Hepatocyte (in vitro differentiated cells): ENCODE results near the gene GRN. TPM values are rescaled to one million over a fixed set of nuclear protein-coding genes. Genes with fewer than 3 reads are reported as not detected.

ENCODE experiments used
- DNase-seq: peaks from one replicate; pipeline ENCODE4 v3.0.0-alpha.2; 2016; ENCODE audit warnings: low spot score
- H2AFZ ChIP-seq: fragments of 200-600 bp; sonication (generic); 2 replicates; pipeline ENCODE4 v1.6.0; 2016; ENCODE audit warnings: antibody characterized with exemption, mild to moderate bottlenecking
- H3K27ac ChIP-seq: fragments of 200-600 bp; sonication (generic); 2 replicates; pipeline ENCODE4 v1.5.1; 2016; ENCODE audit warnings: mild to moderate bottlenecking
- H3K27me3 ChIP-seq: fragments of 200-600 bp; sonication (generic); 2 replicates; pipeline ENCODE4 v1.6.1; 2016
- H3K36me3 ChIP-seq: fragments of 200-600 bp; sonication (generic); replicated peaks from 2 replicates; pipeline ENCODE4 v1.5.1; 2016; ENCODE audit warnings: low read depth; ENCODE audit not compliant: insufficient read depth
- H3K4me1 ChIP-seq: fragments of 200-600 bp; sonication (generic); 2 replicates; pipeline ENCODE4 v1.5.1; 2016; ENCODE audit warnings: mild to moderate bottlenecking, moderate library complexity; ENCODE audit not compliant: insufficient read depth
- H3K4me2 ChIP-seq: fragments of 200-600 bp; sonication (generic); 2 replicates; pipeline ENCODE4 v1.6.0; 2016
- H3K4me3 ChIP-seq: fragments of 200-600 bp; sonication (generic); 2 replicates; pipeline ENCODE4 v1.5.1; 2016; ENCODE audit warnings: mild to moderate bottlenecking
- H3K79me2 ChIP-seq: fragments of 200-600 bp; sonication (generic); 2 replicates; pipeline ENCODE4 v1.6.0; 2017; ENCODE audit warnings: mild to moderate bottlenecking
- H3K9me2 ChIP-seq: fragments of 200-600 bp; sonication (generic); replicated peaks from 2 replicates; pipeline ENCODE4 v1.6.0; 2017; ENCODE audit warnings: mild to moderate bottlenecking; ENCODE audit not compliant: insufficient read depth
- H3K9me3 ChIP-seq: fragments of 200-600 bp; sonication (generic); 2 replicates; pipeline ENCODE4 v1.5.1; 2016; ENCODE audit warnings: low read depth, mild to moderate bottlenecking
- H4K20me1 ChIP-seq: fragments of 200-600 bp; sonication (generic); 2 replicates; pipeline ENCODE4 v1.6.0; 2016; ENCODE audit warnings: mild to moderate bottlenecking; ENCODE audit not compliant: insufficient read depth, poor library complexity, severe bottlenecking
- EZH2 ChIP-seq: fragments of 200-600 bp; sonication (generic); IDR thresholded peaks from 2 replicates; pipeline ENCODE4 v1.6.1; 2016; ENCODE audit warnings: antibody characterized with exemption, mild to moderate bottlenecking, borderline replicate concordance
- EZH2phosphoT487 ChIP-seq: fragments of 200-600 bp; sonication (generic); IDR thresholded peaks from one replicate; pipeline ENCODE4 v1.6.1; 2018; ENCODE audit warnings: antibody characterized with exemption, mild to moderate bottlenecking, low read depth, moderate library complexity; ENCODE audit not compliant: unreplicated experiment, severe bottlenecking
- WGBS: methylation state at CpG from one replicate; pipeline ENCODE4 v1.1.6; 2016; ENCODE audit warnings: low lambda C conversion rate; ENCODE audit errors: missing lambda C conversion rate; 5-methylcytosine and 5-hydroxymethylcytosine counted together
- polyA plus RNA-seq: library from polyadenylated mRNA; unstranded; fragments of >200 nt; fragmentation: Nextera tagmentation; extraction: Ambion mirVana; gene quantifications from 2 replicates; pipeline ENCODE4 v1.2.1, GENCODE V29; 2016
- total RNA-seq: library from RNA; depleted of rRNA; stranded (reverse); fragments of >200 nt; gene quantifications from 2 replicates; pipeline ENCODE4 v1.2.3, GENCODE V29; 2014
- TF ChIP-seq, protein P1 (sequence below): fragments of 200-600 bp; sonication (generic); IDR thresholded peaks from 2 replicates; pipeline ENCODE4 v1.5.1; 2016; ENCODE audit warnings: antibody characterized with exemption, mild to moderate bottlenecking; ENCODE audit not compliant: poor library complexity

Gene GRN
- total and polyA plus RNA-seq, 2 experiments from 2014 or later, result 299 to 785 TPM

GRCh38 chr17:44394833-44395232 is 49.7 kb downstream of the GRN start:
- no peaks in the 10 kb centered on the region for H3K36me3 ChIP-seq
- H3K27me3 ChIP-seq, result no peaks in the 10 kb centered on the region
- TF ChIP-seq EZH2phosphoT487 (no peak), EZH2 (no peak)
- TF ChIP-seq, protein P1, sequence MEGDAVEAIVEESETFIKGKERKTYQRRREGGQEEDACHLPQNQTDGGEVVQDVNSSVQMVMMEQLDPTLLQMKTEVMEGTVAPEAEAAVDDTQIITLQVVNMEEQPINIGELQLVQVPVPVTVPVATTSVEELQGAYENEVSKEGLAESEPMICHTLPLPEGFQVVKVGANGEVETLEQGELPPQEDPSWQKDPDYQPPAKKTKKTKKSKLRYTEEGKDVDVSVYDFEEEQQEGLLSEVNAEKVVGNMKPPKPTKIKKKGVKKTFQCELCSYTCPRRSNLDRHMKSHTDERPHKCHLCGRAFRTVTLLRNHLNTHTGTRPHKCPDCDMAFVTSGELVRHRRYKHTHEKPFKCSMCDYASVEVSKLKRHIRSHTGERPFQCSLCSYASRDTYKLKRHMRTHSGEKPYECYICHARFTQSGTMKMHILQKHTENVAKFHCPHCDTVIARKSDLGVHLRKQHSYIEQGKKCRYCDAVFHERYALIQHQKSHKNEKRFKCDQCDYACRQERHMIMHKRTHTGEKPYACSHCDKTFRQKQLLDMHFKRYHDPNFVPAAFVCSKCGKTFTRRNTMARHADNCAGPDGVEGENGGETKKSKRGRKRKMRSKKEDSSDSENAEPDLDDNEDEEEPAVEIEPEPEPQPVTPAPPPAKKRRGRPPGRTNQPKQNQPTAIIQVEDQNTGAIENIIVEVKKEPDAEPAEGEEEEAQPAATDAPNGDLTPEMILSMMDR, result no peak
- no peak overlapping the region for H2AFZ ChIP-seq
- no peaks in the 10 kb centered on the region for H3K79me2 ChIP-seq
- no peaks in the 10 kb centered on the region for H3K4me1 ChIP-seq
- WGBS, result 97% methylated on average over 2 of the region's 2 CpGs
- H4K20me1 ChIP-seq, result no peaks in the 10 kb centered on the region
- no peaks in the 10 kb centered on the region for H3K9me2 ChIP-seq
- no peak overlapping the region for H3K4me2 ChIP-seq
- no peak overlapping the region for H3K27ac ChIP-seq
- DNase-seq, result no peak
- no peak overlapping the region for H3K4me3 ChIP-seq
- H3K9me3 ChIP-seq, result no peaks in the 10 kb centered on the region

- Histone ChIP-seq H3K4me1 (no peaks in the 10 kb centered on the region), H3K79me2 (no peaks in the 10 kb centered on the region), H3K27me3 (no peaks in the 10 kb centered on the region), H3K4me2 (no peak overlapping the region), H3K27ac (no peak overlapping the region), H3K36me3 (no peaks in the 10 kb centered on the region), H4K20me1 (no peaks in the 10 kb centered on the region), H3K9me2 (no peaks in the 10 kb centered on the region), H3K9me3 (no peaks in the 10 kb centered on the region), H2AFZ (no peak overlapping the region), H3K4me3 (no peak overlapping the region)
- DNase-seq, result no peak
- 96% methylated on average over 5 of the region's 5 CpGs for WGBS
- TF ChIP-seq EZH2phosphoT487 (no peak), EZH2 (no peak)
- TF ChIP-seq, protein P1, result no peak
Observed at GRCh38 chr17:44396946-44397345, 51.8 kb downstream of the GRN start.

DNA sequence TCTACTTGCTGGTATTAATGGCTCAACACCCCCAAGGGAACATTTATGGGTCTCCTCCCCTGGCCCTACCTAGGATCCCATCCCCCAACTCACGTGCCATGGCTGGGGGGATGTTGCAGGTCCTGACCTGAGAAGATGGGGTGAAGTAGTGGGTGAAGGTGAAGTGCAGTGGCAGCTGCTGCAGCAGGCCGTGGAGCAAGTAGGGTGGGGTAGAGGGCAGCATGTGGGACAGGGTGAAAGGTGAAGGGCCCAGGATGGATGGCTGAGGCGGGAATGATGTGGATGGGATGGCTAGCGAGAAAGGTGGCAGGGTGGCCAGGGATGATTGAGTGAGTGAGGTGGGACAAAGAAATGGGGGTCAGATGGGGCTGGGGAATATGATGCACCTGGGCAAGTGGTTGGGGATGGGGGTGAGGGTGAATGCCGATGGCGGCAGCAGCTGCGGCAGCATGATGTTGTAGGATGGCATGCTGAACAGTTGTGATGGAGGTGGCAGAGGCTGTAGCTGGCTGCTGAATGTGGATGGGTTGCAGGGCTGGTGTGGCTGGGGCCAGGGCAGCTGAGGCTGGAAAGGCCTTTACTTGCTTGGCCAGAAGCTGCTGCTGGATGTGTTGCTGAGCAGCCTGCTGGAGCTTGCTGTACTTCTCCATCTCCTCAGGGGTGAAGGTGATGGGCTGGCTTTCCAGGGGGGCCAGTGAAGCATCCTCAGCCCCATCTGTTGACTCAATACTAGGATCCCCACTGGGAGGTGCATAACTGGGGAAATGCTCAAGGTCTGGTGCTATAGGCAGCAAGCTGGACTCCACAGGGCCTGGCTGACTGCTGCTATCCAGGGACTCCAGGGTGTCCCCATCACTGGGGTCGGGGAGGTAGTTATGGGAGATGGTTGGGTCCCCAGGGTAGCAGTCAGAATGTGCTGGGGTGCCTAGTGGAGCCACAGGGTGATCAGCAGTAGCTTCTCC is 52.7 kb downstream of the GRN start:
- H2AFZ ChIP-seq, result no peak overlapping the region
- H3K27ac ChIP-seq, result no peak overlapping the region
- no peak overlapping the region for H3K4me2 ChIP-seq
- no peaks in the 10 kb centered on the region for H3K36me3 ChIP-seq
- H3K79me2 ChIP-seq, result no peaks in the 10 kb centered on the region
- TF ChIP-seq EZH2 (no peak), EZH2phosphoT487 (no peak)
- TF ChIP-seq, protein P1, result no peak
- H3K27me3 ChIP-seq, result no peaks in the 10 kb centered on the region
- H3K4me3 ChIP-seq, result no peak overlapping the region
- no peaks in the 10 kb centered on the region for H3K4me1 ChIP-seq
- H3K9me2 ChIP-seq, result no peaks in the 10 kb centered on the region
- WGBS, result 96% methylated on average over 8 of the region's 8 CpGs
- H4K20me1 ChIP-seq, result no peaks in the 10 kb centered on the region
- H3K9me3 ChIP-seq, result no peaks in the 10 kb centered on the region
- no peak for DNase-seq
